Measurements from ENCODE around the gene TSC2. TPM values are rescaled to one million over a fixed set of nuclear protein-coding genes. Genes with fewer than 3 reads are reported as not detected.

Gene TSC2
- polyA plus RNA-seq, 1 donor (not counting 4 experiments of a cell fraction or from before 2014, with no cell fraction given), result 22.6 TPM

DNA sequence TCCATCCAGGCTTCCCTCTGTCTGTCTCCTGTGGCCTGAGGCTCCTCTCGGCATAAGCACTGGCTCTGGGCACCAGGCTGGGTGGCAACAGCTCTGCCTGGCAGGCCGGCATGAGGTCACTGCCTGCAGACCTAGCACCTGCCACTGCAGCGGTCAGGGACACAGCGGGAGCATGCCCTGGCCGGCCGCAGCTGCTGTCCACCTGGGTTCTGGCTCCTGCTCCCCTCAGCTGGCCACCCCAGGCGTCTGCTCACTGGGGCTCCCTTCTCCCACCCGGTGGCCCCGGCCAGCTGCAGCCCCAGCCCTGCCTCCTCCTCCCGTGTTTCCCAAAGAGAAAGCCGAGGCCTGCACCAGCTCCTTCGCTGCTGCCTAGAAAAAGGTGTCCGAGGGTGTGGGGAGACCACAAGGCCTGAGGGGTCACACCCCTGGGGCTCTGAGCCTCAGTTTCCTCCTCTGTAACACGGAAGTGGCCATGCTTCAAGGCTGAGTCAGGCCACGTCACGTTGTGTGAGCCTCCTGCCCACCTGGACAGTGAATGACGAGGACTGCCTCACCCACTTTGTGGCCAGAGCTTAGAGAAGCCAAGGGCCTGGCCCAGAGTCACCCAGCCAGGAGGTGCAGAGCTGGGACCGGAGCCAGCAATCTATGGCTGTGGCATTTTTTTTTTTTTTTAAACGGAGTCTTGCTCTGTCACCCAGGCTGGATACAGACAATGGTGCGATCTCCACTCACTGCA is 6.8 kb upstream of the TSC2 start:
- TF ChIP-seq EZH2 (IDR thresholded peaks at IDR 0.05; ENCODE audit: low read length), result no peak
- no peak for TF ChIP-seq CTCF (optimal IDR thresholded peaks at IDR 0.05 in 1 of 3, IDR thresholded peaks at IDR 0.05 in 1 of 3, conservative IDR thresholded peaks at IDR 0.05 in 1 of 3; ENCODE audit: extremely low read depth in 1 of 3, insufficient read depth in 2 of 3, low read length in 3 of 3)
- no peak for DNase-seq (ENCODE audit: low read depth, low spot score)
- H3K79me2 ChIP-seq (ENCODE audit: control insufficient read depth, insufficient read depth, low read length), result no peaks in the 10 kb centered on the region
- peaks cover 0 to 3% of the 10 kb centered on the region in 2 experiments for H3K36me3 ChIP-seq (ENCODE audit: control insufficient read depth in 2 of 2, extremely low read depth in 1 of 2, insufficient read depth in 2 of 2, low read length in 2 of 2)
- H3K4me2 ChIP-seq (ENCODE audit: control insufficient read depth, extremely low read depth, insufficient read depth, low read depth, low read length), result no peak overlapping the region
- dilution Hi-C loops (cut with MboI; ENCODE audit: extremely low pct_ligation_motif_present, low sequenced_read_pairs), result no loop called here
- H3K9me1 ChIP-seq (ENCODE audit: control insufficient read depth, extremely low read depth, insufficient read depth, low read length), result no peaks in the 10 kb centered on the region
- no peak for FAIRE-seq
- no peaks in the 10 kb centered on the region for H3K27me3 ChIP-seq (ENCODE audit: control insufficient read depth, extremely low read depth, insufficient read depth, low read length)
- H3K27ac ChIP-seq (ENCODE audit: control insufficient read depth, insufficient read depth, low read length), result no peak overlapping the region
- no peaks in the 10 kb centered on the region for H3K4me1 ChIP-seq (ENCODE audit: control insufficient read depth, extremely low read depth, insufficient read depth, low read length)
- H3K4me3 ChIP-seq (ENCODE audit: control insufficient read depth in 2 of 3, extremely low read depth in 1 of 3, insufficient read depth in 2 of 3, low read depth in 1 of 3, low read length in 3 of 3), result no peak overlapping the region
- no peak overlapping the region for H3K9ac ChIP-seq (ENCODE audit: control insufficient read depth, extremely low read depth, insufficient read depth, low read length)
- H3K9me3 ChIP-seq (ENCODE audit: control insufficient read depth, low read depth, low read length), result no peaks in the 10 kb centered on the region
- H4K20me1 ChIP-seq (ENCODE audit: control insufficient read depth, extremely low read depth, insufficient read depth, low read length), result no peaks in the 10 kb centered on the region
- H2AFZ ChIP-seq (ENCODE audit: control insufficient read depth, low read length), result no peak overlapping the region

GRCh38 chr16:2042171-2042985 is 5.4 kb upstream of the TSC2 start:
- Histone ChIP-seq H3K27me3 (ENCODE audit: control insufficient read depth, extremely low read depth, insufficient read depth, low read length) (no peaks in the 10 kb centered on the region), H3K79me2 (ENCODE audit: control insufficient read depth, insufficient read depth, low read length) (no peaks in the 10 kb centered on the region), H3K4me3 (ENCODE audit: control insufficient read depth in 2 of 3, extremely low read depth in 1 of 3, insufficient read depth in 2 of 3, low read depth in 1 of 3, low read length in 3 of 3) (no peak overlapping the region), H4K20me1 (ENCODE audit: control insufficient read depth, extremely low read depth, insufficient read depth, low read length) (no peaks in the 10 kb centered on the region), H3K9me1 (ENCODE audit: control insufficient read depth, extremely low read depth, insufficient read depth, low read length) (no peaks in the 10 kb centered on the region), H3K9me3 (ENCODE audit: control insufficient read depth, low read depth, low read length) (no peaks in the 10 kb centered on the region), H3K4me1 (ENCODE audit: control insufficient read depth, extremely low read depth, insufficient read depth, low read length) (peaks cover 4% of the 10 kb centered on the region), H3K9ac (ENCODE audit: control insufficient read depth, extremely low read depth, insufficient read depth, low read length) (no peak overlapping the region), H3K4me2 (ENCODE audit: control insufficient read depth, extremely low read depth, insufficient read depth, low read depth, low read length) (no peak overlapping the region), H3K27ac (ENCODE audit: control insufficient read depth, insufficient read depth, low read length) (no peak overlapping the region), H3K36me3 (ENCODE audit: control insufficient read depth in 2 of 2, extremely low read depth in 1 of 2, insufficient read depth in 2 of 2, low read length in 2 of 2) (no peaks in the 10 kb centered on the region), H2AFZ (ENCODE audit: control insufficient read depth, low read length) (no peak overlapping the region)
- FAIRE-seq (no peak), DNase-seq (ENCODE audit: low read depth, low spot score) (no peak)
- dilution Hi-C loops (cut with MboI; ENCODE audit: extremely low pct_ligation_motif_present, low sequenced_read_pairs), result no loop called here
- TF ChIP-seq CTCF (optimal IDR thresholded peaks at IDR 0.05 in 1 of 3, IDR thresholded peaks at IDR 0.05 in 1 of 3, conservative IDR thresholded peaks at IDR 0.05 in 1 of 3; ENCODE audit: extremely low read depth in 1 of 3, insufficient read depth in 2 of 3, low read length in 3 of 3) (no peak), EZH2 (IDR thresholded peaks at IDR 0.05; ENCODE audit: low read length) (no peak)

All from keratinocyte (primary cell).